GM12865 (cell line): Measurements from ENCODE around the gene FAM174C.

Source experiments
- DNase-seq: peaks from one replicate; pipeline ENCODE4 v3.0.0; 2010; ENCODE audit warnings: low read depth
- H3K4me3 ChIP-seq: 2 replicates; pipeline ENCODE4 v1.5.1; 2011; ENCODE audit warnings: mild to moderate bottlenecking, low read depth, low read length, control low read depth
- TF ChIP-seq, protein P1 (sequence below): IDR thresholded peaks from 2 replicates; pipeline ENCODE4 v1.5.1; 2011; ENCODE audit warnings: low read length, control low read depth, low read depth, inconsistent platforms; ENCODE audit not compliant: insufficient read depth; ENCODE audit errors: missing control alignments

FAM174C gene

GRCh38 chr19:1274081-1274851 is 1.1 kb upstream of the FAM174C start:
- TF ChIP-seq, protein P1, sequence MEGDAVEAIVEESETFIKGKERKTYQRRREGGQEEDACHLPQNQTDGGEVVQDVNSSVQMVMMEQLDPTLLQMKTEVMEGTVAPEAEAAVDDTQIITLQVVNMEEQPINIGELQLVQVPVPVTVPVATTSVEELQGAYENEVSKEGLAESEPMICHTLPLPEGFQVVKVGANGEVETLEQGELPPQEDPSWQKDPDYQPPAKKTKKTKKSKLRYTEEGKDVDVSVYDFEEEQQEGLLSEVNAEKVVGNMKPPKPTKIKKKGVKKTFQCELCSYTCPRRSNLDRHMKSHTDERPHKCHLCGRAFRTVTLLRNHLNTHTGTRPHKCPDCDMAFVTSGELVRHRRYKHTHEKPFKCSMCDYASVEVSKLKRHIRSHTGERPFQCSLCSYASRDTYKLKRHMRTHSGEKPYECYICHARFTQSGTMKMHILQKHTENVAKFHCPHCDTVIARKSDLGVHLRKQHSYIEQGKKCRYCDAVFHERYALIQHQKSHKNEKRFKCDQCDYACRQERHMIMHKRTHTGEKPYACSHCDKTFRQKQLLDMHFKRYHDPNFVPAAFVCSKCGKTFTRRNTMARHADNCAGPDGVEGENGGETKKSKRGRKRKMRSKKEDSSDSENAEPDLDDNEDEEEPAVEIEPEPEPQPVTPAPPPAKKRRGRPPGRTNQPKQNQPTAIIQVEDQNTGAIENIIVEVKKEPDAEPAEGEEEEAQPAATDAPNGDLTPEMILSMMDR = no peak
- no peak for DNase-seq
- peak overlapping the region; percentile 67 for H3K4me3 ChIP-seq

GRCh38 chr19:1274852-1275259 is 474 bp upstream of the FAM174C start:
- H3K4me3 ChIP-seq = peak overlapping the region; percentile 67
- no peak for DNase-seq
- TF ChIP-seq, protein P1 = no peak

GRCh38 chr19:1275976-1276627 is 772 bp downstream of the FAM174C start:
- H3K4me3 ChIP-seq = peak overlapping the region; percentile 95
- peak; percentile 37 for DNase-seq
- TF ChIP-seq, protein P1 = no peak

GRCh38 chr19:1276628-1277022 is 1.3 kb downstream of the FAM174C start:
- H3K4me3 ChIP-seq = peak overlapping the region; percentile 95
- peak; percentile 62 for DNase-seq
- TF ChIP-seq, protein P1 = no peak

- no peak for DNase-seq
- TF ChIP-seq, protein P1 = no peak
- peak overlapping the region; percentile 95 for H3K4me3 ChIP-seq
Observed at GRCh38 chr19:1277061-1277460, 1.7 kb downstream of the FAM174C start.

DNA sequence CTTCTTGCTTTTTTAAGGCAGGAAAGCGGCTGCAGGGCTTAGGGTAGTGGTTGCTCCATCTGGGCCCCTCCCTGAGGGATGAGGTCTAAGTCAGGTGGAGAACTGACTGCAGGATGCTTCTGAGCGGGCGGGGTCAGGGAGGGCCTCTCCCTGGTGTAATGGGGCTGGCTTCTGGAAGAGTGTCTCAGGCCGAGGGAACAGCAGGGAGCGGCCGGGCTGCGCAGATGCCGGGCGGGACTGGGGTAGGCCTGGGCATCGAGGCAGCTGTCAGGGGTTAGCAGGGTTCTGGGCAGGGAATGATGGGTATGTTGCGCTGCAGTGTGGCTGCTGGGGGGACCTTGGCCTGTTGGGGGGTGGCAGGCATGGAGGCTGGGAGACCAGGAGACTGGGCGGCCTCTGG is 2.7 kb downstream of the FAM174C start:
- no peak for DNase-seq
- no peak overlapping the region for H3K4me3 ChIP-seq
- TF ChIP-seq, protein P1 = no peak
